Mesangial cell (primary cell): ENCODE data around the gene GALK2. TPM values are rescaled to one million over a fixed set of nuclear protein-coding genes. Genes with fewer than 3 reads are reported as not detected.

Experiments
- total RNA-seq: library from RNA; depleted of rRNA; stranded (reverse); fragments of >200 nt; gene quantifications from 2 replicates; pipeline ENCODE4 v1.2.3, GENCODE V29; 2015

The GALK2 gene
- total RNA-seq: 24.3 and 24.7 TPM in 2 replicates

GRCh38 chr15:49169880-49170597 lies at the start of gene GALK2:
GALK2 (plus strand) TSS chr15:49170247; CDS start chr15:49170323, 76 bp downstream.

GRCh38 chr15:49155110-49155833 lies 14.8 kb upstream of the GALK2 start, which contains the start of gene COPS2:
COPS2 (minus strand) TSS chr15:49155599; CDS start chr15:49155578, 21 bp downstream.

Other genes starting within 250 kb of the GALK2 start
- gene SHC4, start 206.3 kb upstream of the GALK2 start, total RNA-seq: 1.3 and 3.4 TPM in 2 replicates
- 6.8 and 13.3 TPM in 2 replicates for gene SECISBP2L, start 123.8 kb upstream of the GALK2 start, total RNA-seq
- gene COPS2, start 14.6 kb upstream of the GALK2 start, total RNA-seq: 29.7 and 30.6 TPM in 2 replicates